ENCODE measurements around the gene TSPAN14. TPM values are rescaled to one million over a fixed set of nuclear protein-coding genes. Genes with fewer than 3 reads are reported as not detected.
A peak's percentile ranks its signal among the peaks of the same experiment; 100 is the strongest.
"Not testable (repeated sequence)": the region's sequence is repeated elsewhere in the genome, so short reads cannot be mapped to it uniquely, and the experiment has no call there.

The TSPAN14 gene
- total and polyA plus RNA-seq, 2 of the 13 experiments (the other 11 are each of a cell fraction or from before 2014, with no cell fraction given), result 24.1 to 80.6 TPM

GRCh38 chr10:80416479-80417098, 37.5 kb upstream of the TSPAN14 start:
- ATAC-seq (no peak), DNase-seq (ENCODE audit: low spot score) (no peak), FAIRE-seq (no peak)
- 95% methylated on average over 15 of the region's 15 CpGs for WGBS (ENCODE audit: low lambda C conversion rate)
- Histone ChIP-seq H3K27me3 (ENCODE audit: control insufficient read depth in 1 of 2, insufficient read depth in 2 of 2, low read length in 2 of 2) (no peaks in the 10 kb centered on the region), H3K27ac (ENCODE audit: extremely low read length, insufficient read depth, low read length) (peak overlapping the region; percentile 72), H3K4me3 (replicated peaks in 1 of 3; ENCODE audit: insufficient read depth in 1 of 3, low read depth in 2 of 3, low read length in 3 of 3) (no peak overlapping the region), H3K4me2 (ENCODE audit: low read depth, low read length) (peak overlapping the region; percentile 66), H3K9me3 (ENCODE audit: low read length) (no peaks in the 10 kb centered on the region), H3K36me3 (replicated peaks in 1 of 2; ENCODE audit: control insufficient read depth in 1 of 2, insufficient read depth in 2 of 2, low read length in 2 of 2) (peaks cover 9 to 12% of the 10 kb centered on the region in 2 experiments), H3K9ac (ENCODE audit: insufficient read depth, low read depth, low read length) (no peak overlapping the region; the same call in 1 of the 2 replicates), H4K20me1 (ENCODE audit: insufficient read depth, low read length) (peaks cover under 1% of the 10 kb centered on the region; the same call in 1 of the 2 replicates), H3K4me1 (ENCODE audit: insufficient read depth, low read length) (peaks cover 62% of the 10 kb centered on the region), H3K79me2 (ENCODE audit: insufficient read depth, low read length) (peaks cover 64% of the 10 kb centered on the region), H2AFZ (ENCODE audit: low read length) (no peak overlapping the region)
- intact Hi-C loops (cut with micrococcal nuclease; ENCODE audit: unreplicated experiment) (no loop called here), in situ Hi-C loops (cut with HindIII; ENCODE audit: extremely low pct_ligation_motif_present, low pct_unique_long_range_greater_than_20kb) (no loop called here)
- TF ChIP-seq ZNF556 (CRISPR knock-in tag; IDR thresholded peaks at IDR 0.05; ENCODE audit: borderline replicate concordance) (no peak), SMAD1 (CRISPR knock-in tag; IDR thresholded peaks at IDR 0.05; ENCODE audit: borderline replicate concordance, low read depth) (no peak)
- CTCF ChIA-PET (ENCODE audit: low intra/inter-chr PET ratio, low total read pairs), result no interaction called here
- BruUV-seq (replicated peaks), result TSS peak; percentile 10
- POLR2A ChIA-PET, result interaction anchor here (1.1 kb wide), 1 partner anchor 9 kb away, joined by 3 read pairs; the partner anchor contains the start of gene PRXL2A

GRCh38 chr10:80417256-80417655, 36.9 kb upstream of the TSPAN14 start:
- in situ Hi-C loops (cut with HindIII; ENCODE audit: extremely low pct_ligation_motif_present, low pct_unique_long_range_greater_than_20kb); H3K9me3 ChIP-seq (ENCODE audit: low read length); CTCF ChIA-PET (ENCODE audit: low intra/inter-chr PET ratio, low total read pairs); H3K4me2 ChIP-seq (ENCODE audit: low read depth, low read length); intact Hi-C loops (cut with micrococcal nuclease; ENCODE audit: unreplicated experiment); H2AFZ ChIP-seq (ENCODE audit: low read length); H3K27ac ChIP-seq (ENCODE audit: extremely low read length, insufficient read depth, low read length); H3K27me3 ChIP-seq (ENCODE audit: control insufficient read depth in 1 of 2, insufficient read depth in 2 of 2, low read length in 2 of 2); BruUV-seq (replicated peaks); H4K20me1 ChIP-seq (ENCODE audit: insufficient read depth, low read length); ATAC-seq; H3K4me3 ChIP-seq (replicated peaks in 1 of 3; ENCODE audit: insufficient read depth in 1 of 3, low read depth in 2 of 3, low read length in 3 of 3); FAIRE-seq; H3K9ac ChIP-seq (ENCODE audit: insufficient read depth, low read depth, low read length); DNase-seq (ENCODE audit: low spot score): not testable (repeated sequence)
- Histone ChIP-seq H3K79me2 (ENCODE audit: insufficient read depth, low read length) (peaks cover 57% of the 10 kb centered on the region), H3K36me3 (replicated peaks in 1 of 2; ENCODE audit: control insufficient read depth in 1 of 2, insufficient read depth in 2 of 2, low read length in 2 of 2) (peaks cover 9 to 17% of the 10 kb centered on the region in 2 experiments), H3K4me1 (ENCODE audit: insufficient read depth, low read length) (peaks cover 62% of the 10 kb centered on the region)
- WGBS (ENCODE audit: low lambda C conversion rate), result 92% methylated on average over 6 of the region's 6 CpGs
- POLR2A ChIA-PET, result interaction anchor here (6.1 kb wide), 1 partner anchor 10 kb away, joined by 35 read pairs; the partner anchor contains the start of gene PRXL2A
